Measurements from ENCODE around the gene SYNE3. TPM values are rescaled to one million over a fixed set of nuclear protein-coding genes. Genes with fewer than 3 reads are reported as not detected.

The SYNE3 gene
- total and polyA plus RNA-seq, 10 of the 15 experiments (the other 5 are each of a cell fraction or from before 2014, with no cell fraction given): 1.4 to 44.1 (median 13.4) TPM

GRCh38 chr14:95467232-95467631 is 49.2 kb downstream of the SYNE3 start:
- POLR2A ChIA-PET: no interaction called here
- Histone ChIP-seq H3K4me1 (ENCODE audit: control insufficient read depth, insufficient read depth, low read length) (peaks cover 16% of the 10 kb centered on the region), H3K27me3 (replicated peaks in 1 of 2; ENCODE audit: control insufficient read depth in 2 of 2, insufficient read depth in 2 of 2, low read length in 1 of 2) (no peaks in the 10 kb centered on the region), H3K4me3 (no peak overlapping the region), H3K36me3 (ENCODE audit: control insufficient read depth in 2 of 2, insufficient read depth in 2 of 2, low read length in 1 of 2) (peaks cover 32 to 34% of the 10 kb centered on the region in 2 experiments; a peak in 3 of 4 replicates), H3K4me2 (ENCODE audit: control insufficient read depth, insufficient read depth) (no peak overlapping the region), H3K79me2 (ENCODE audit: control insufficient read depth, insufficient read depth, low read length) (no peaks in the 10 kb centered on the region), H3K27ac (ENCODE audit: control insufficient read depth, insufficient read depth) (no peak overlapping the region), H3K9me3 (replicated peaks; ENCODE audit: control insufficient read depth, insufficient read depth, low read length) (no peaks in the 10 kb centered on the region), H3K9ac (ENCODE audit: control insufficient read depth, insufficient read depth, low read length) (no peak overlapping the region), H4K20me1 (ENCODE audit: control insufficient read depth, insufficient read depth) (no peaks in the 10 kb centered on the region), H2AFZ (ENCODE audit: control insufficient read depth, low read depth, low read length) (no peak overlapping the region)
- DNase-seq (ENCODE audit: low read depth, low spot score) (no peak), FAIRE-seq (no peak), ATAC-seq (no peak)
- intact Hi-C loops (cut with micrococcal nuclease; ENCODE audit: unreplicated experiment) (no loop called here), in situ Hi-C loops (cut with MboI) (no loop called here)
- CTCF ChIA-PET: interaction anchor here (1.7 kb wide), 1 partner anchor 60 kb away, joined by 9 read pairs; no protein-coding TSS in a partner anchor
- WGBS (ENCODE audit: insufficient coverage, insufficient replicate concordance, low lambda C conversion rate, missing lambda C conversion rate): 76% methylated on average over 6 of the region's 6 CpGs
- RAD21 ChIA-PET (ENCODE audit: unreplicated experiment): no interaction called here
- SMC1A ChIA-PET (ENCODE audit: uncharacterized antibody, unreplicated experiment): no interaction called here
- TF ChIP-seq CREM (IDR thresholded peaks at IDR 0.05; ENCODE audit: low read depth): no peak
- no peak for TF ChIP-seq PKNOX1 (IDR thresholded peaks at IDR 0.05)
- no peak for TF ChIP-seq KDM1A (IDR thresholded peaks at IDR 0.05; ENCODE audit: borderline replicate concordance)
- TF ChIP-seq CBX5 (IDR thresholded peaks at IDR 0.05; ENCODE audit: low read depth): no peak
- no peak for TF ChIP-seq PBX3 (IDR thresholded peaks at IDR 0.05; ENCODE audit: insufficient replicate concordance, low read depth, low read length)
- no peak for TF ChIP-seq NFIC (IDR thresholded peaks at IDR 0.05; ENCODE audit: low read depth, low read length)
- TF ChIP-seq PAX8 (IDR thresholded peaks at IDR 0.05): no peak
- TF ChIP-seq BACH1 (IDR thresholded peaks at IDR 0.05; ENCODE audit: borderline replicate concordance): no peak
- TF ChIP-seq BMI1 (IDR thresholded peaks at IDR 0.05; ENCODE audit: borderline replicate concordance): no peak
- TF ChIP-seq HDAC6 (IDR thresholded peaks at IDR 0.05; ENCODE audit: unreplicated experiment): no peak
- no peak for TF ChIP-seq RELA (IDR thresholded peaks at IDR 0.05; ENCODE audit: borderline replicate concordance, partially characterized antibody)
- TF ChIP-seq TBL1XR1 (IDR thresholded peaks at IDR 0.05; ENCODE audit: low read depth, low read length): no peak
- TF ChIP-seq NBN (IDR thresholded peaks at IDR 0.05): no peak
- TF ChIP-seq DPF2 (IDR thresholded peaks at IDR 0.05): no peak
- no peak for TF ChIP-seq STAT1 (conservative IDR thresholded peaks at IDR 0.05)
- BruUV-seq (replicated peaks): no TSS peak

Small RNA genes within 50 kb of the gene (small RNA-seq; reads per million reads assigned to genes)
- 0.94 reads per million, percentile 29 among the genes with 10 or more reads in this experiment for gene SCARNA13

Other genes starting within 250 kb of the SYNE3 start
- gene CLMN, start 196.7 kb downstream of the SYNE3 start, total RNA-seq (2014; rRNA removed): 13.1 and 13.6 TPM in 2 replicates
- gene CLMN, start 196.7 kb downstream of the SYNE3 start, total RNA-seq (2014; rRNA removed; fragmentation: Illumina TruSeq; extraction: Trizol): 19.9 and 20.3 TPM in 2 replicates
- 40.2 and 40.4 TPM in 2 replicates for gene CLMN, start 196.7 kb downstream of the SYNE3 start, total RNA-seq (2021)
- 10.2 and 12.1 TPM in 2 replicates for gene CLMN, start 196.7 kb downstream of the SYNE3 start, polyA plus RNA-seq (2011; rRNA removed)
- 21.0 and 24.3 TPM in 2 replicates for gene CLMN, start 196.7 kb downstream of the SYNE3 start, polyA plus RNA-seq (2014; fragmentation: Illumina TruSeq; extraction: Trizol)
- 10 to 100 TPM in 1 of 2 experiments, 1 to 10 TPM in 1; 7.8 to 13.1 TPM for gene CLMN, start 196.7 kb downstream of the SYNE3 start, polyA plus RNA-seq (2014; fragmentation: Nextera tagmentation; extraction: Ambion mirVana)
- gene CLMN, start 196.7 kb downstream of the SYNE3 start, polyA plus RNA-seq (2014; rRNA removed): 15.6 and 16.8 TPM in 2 replicates
- gene CLMN, start 196.7 kb downstream of the SYNE3 start, polyA plus RNA-seq (2016; fragmentation: Nextera tagmentation; extraction: Ambion mirVana): 10 to 100 TPM; 26.1 to 49.3 TPM
- gene GLRX5, start 18.4 kb upstream of the SYNE3 start, total RNA-seq (2014; rRNA removed): 60.4 and 66.9 TPM in 2 replicates
- 57.9 and 58.5 TPM in 2 replicates for gene GLRX5, start 18.4 kb upstream of the SYNE3 start, total RNA-seq (2014; rRNA removed; fragmentation: Illumina TruSeq; extraction: Trizol)
- 48.2 and 53.8 TPM in 2 replicates for gene GLRX5, start 18.4 kb upstream of the SYNE3 start, total RNA-seq (2021)
- 60.9 and 71.4 TPM in 2 replicates for gene GLRX5, start 18.4 kb upstream of the SYNE3 start, polyA plus RNA-seq (2011; rRNA removed)
- 71.2 and 82.5 TPM in 2 replicates for gene GLRX5, start 18.4 kb upstream of the SYNE3 start, polyA plus RNA-seq (2014; fragmentation: Illumina TruSeq; extraction: Trizol)
- gene GLRX5, start 18.4 kb upstream of the SYNE3 start, polyA plus RNA-seq (2014; fragmentation: Nextera tagmentation; extraction: Ambion mirVana): 10 to 100 TPM; 13.7 to 28.8 TPM
- gene GLRX5, start 18.4 kb upstream of the SYNE3 start, polyA plus RNA-seq (2014; rRNA removed): 53.0 and 56.8 TPM in 2 replicates
- 100 to 1,000 TPM in 1 of 2 experiments, 10 to 100 TPM in 1; 12.8 to 139 TPM for gene GLRX5, start 18.4 kb upstream of the SYNE3 start, polyA plus RNA-seq (2016; fragmentation: Nextera tagmentation; extraction: Ambion mirVana)
- gene TCL1B, start 169.8 kb upstream of the SYNE3 start, total RNA-seq (2014; rRNA removed): 0.11 TPM in 2 replicates
- not detected in 2 replicates for gene TCL1B, start 169.8 kb upstream of the SYNE3 start, total RNA-seq (2014; rRNA removed; fragmentation: Illumina TruSeq; extraction: Trizol)
- gene TCL1B, start 169.8 kb upstream of the SYNE3 start, total RNA-seq (2021): not detected in 2 replicates
- gene TCL1B, start 169.8 kb upstream of the SYNE3 start, polyA plus RNA-seq (2011; rRNA removed): not detected in 2 replicates
- 0.10 TPM in 1 of 2 replicates, not detected in the other for gene TCL1B, start 169.8 kb upstream of the SYNE3 start, polyA plus RNA-seq (2014; fragmentation: Illumina TruSeq; extraction: Trizol)
- under 1 TPM; 0.15 to 0.18 TPM for gene TCL1B, start 169.8 kb upstream of the SYNE3 start, polyA plus RNA-seq (2014; fragmentation: Nextera tagmentation; extraction: Ambion mirVana)
- not detected in 2 replicates for gene TCL1B, start 169.8 kb upstream of the SYNE3 start, polyA plus RNA-seq (2014; rRNA removed)
- not detected for gene TCL1B, start 169.8 kb upstream of the SYNE3 start, polyA plus RNA-seq (2016; fragmentation: Nextera tagmentation; extraction: Ambion mirVana)
- gene TCL1A, start 197.5 kb upstream of the SYNE3 start, total RNA-seq (2014; rRNA removed): 228 and 246 TPM in 2 replicates
- 90.1 and 93.6 TPM in 2 replicates for gene TCL1A, start 197.5 kb upstream of the SYNE3 start, total RNA-seq (2014; rRNA removed; fragmentation: Illumina TruSeq; extraction: Trizol)
- 108 and 109 TPM in 2 replicates for gene TCL1A, start 197.5 kb upstream of the SYNE3 start, total RNA-seq (2021)
- 3.1 and 5.9 TPM in 2 replicates for gene TCL1A, start 197.5 kb upstream of the SYNE3 start, polyA plus RNA-seq (2011; rRNA removed)
- 94.1 and 126 TPM in 2 replicates for gene TCL1A, start 197.5 kb upstream of the SYNE3 start, polyA plus RNA-seq (2014; fragmentation: Illumina TruSeq; extraction: Trizol)
- gene TCL1A, start 197.5 kb upstream of the SYNE3 start, polyA plus RNA-seq (2014; fragmentation: Nextera tagmentation; extraction: Ambion mirVana): 10 to 100 TPM; 36.5 to 51.6 TPM
- gene TCL1A, start 197.5 kb upstream of the SYNE3 start, polyA plus RNA-seq (2014; rRNA removed): 250 and 283 TPM in 2 replicates
- 100 to 1,000 TPM; 118 to 133 TPM for gene TCL1A, start 197.5 kb upstream of the SYNE3 start, polyA plus RNA-seq (2016; fragmentation: Nextera tagmentation; extraction: Ambion mirVana)

Measured in GM12878 (cell line).